GM12864 (cell line): Measurements from ENCODE around the gene MGAT3.
A peak's percentile ranks its signal among the peaks of the same experiment; 100 is the strongest.

Experiments used
- DNase-seq: peaks from one replicate; pipeline ENCODE4 v3.0.0-alpha.2; 2011; ENCODE audit warnings: low read depth
- H3K4me3 ChIP-seq: 2 replicates; pipeline ENCODE4 v1.5.1; 2011; ENCODE audit warnings: mild to moderate bottlenecking, low read depth, low read length, control low read depth
- CTCF ChIP-seq: IDR thresholded peaks from 2 replicates; pipeline ENCODE4 v1.5.1; 2011; ENCODE audit warnings: low read depth, mild to moderate bottlenecking, moderate library complexity, low read length, control low read depth, inconsistent platforms; ENCODE audit errors: missing control alignments

The MGAT3 gene

GRCh38 chr22:39534591-39535356 lies 78.0 kb downstream of the MGAT3 start:
- TF ChIP-seq CTCF: peak; percentile 82

GRCh38 chr22:39535357-39535725 lies 78.5 kb downstream of the MGAT3 start:
- DNase-seq: no peak
- TF ChIP-seq CTCF: no peak

More at GRCh38 chr22:39534591-39535356, 78.0 kb downstream of the MGAT3 start:
- no peak overlapping the region for H3K4me3 ChIP-seq
- no peak for DNase-seq

GRCh38 chr22:39535831-39536449 lies 79.1 kb downstream of the MGAT3 start:
- no peak overlapping the region for H3K4me3 ChIP-seq
- TF ChIP-seq CTCF: no peak
- no peak for DNase-seq

More at GRCh38 chr22:39535357-39535725, 78.5 kb downstream of the MGAT3 start:
- no peak overlapping the region for H3K4me3 ChIP-seq

- no peak for DNase-seq
- no peak overlapping the region for H3K4me3 ChIP-seq
- TF ChIP-seq CTCF: no peak
Observed at GRCh38 chr22:39536711-39537110, 79.9 kb downstream of the MGAT3 start.

- DNase-seq: no peak
- H3K4me3 ChIP-seq: no peak overlapping the region
- TF ChIP-seq CTCF: no peak
Observed at GRCh38 chr22:39537975-39538374, 81.2 kb downstream of the MGAT3 start.
